ENCODE results near the gene SLC27A5. TPM values are rescaled to one million over a fixed set of nuclear protein-coding genes. Genes with fewer than 3 reads are reported as not detected.
A peak's percentile ranks its signal among the peaks of the same experiment; 100 is the strongest.

The SLC27A5 gene
- total and polyA plus RNA-seq, 2 donors (not counting 3 experiments of a cell fraction or from before 2014, with no cell fraction given): 7.1 to 16.0 TPM

DNA sequence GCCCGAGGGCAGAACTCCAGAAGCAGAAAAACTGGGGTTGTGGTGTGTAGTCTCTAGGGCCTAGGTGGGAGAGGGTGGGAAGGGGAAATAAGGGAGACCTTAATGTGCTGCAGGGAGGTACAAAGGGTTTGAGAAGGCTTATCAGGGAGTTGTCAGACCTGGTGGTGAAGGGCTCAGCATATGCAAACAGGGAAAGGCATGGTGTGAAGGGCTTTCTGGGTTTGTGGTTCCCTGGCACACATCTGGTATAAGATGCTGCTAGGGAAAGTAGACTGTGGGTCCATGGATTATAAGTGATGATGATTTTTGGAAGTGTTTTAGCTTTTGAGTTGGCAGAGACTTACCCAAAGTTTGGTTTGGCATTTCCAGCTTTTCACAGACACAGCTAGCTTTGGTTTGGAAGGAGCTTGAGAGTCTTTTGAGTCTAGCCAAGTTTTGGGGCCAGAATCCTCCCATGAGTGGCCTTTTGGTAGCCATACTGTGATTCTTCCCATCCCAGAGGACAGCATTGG, 34.3 kb upstream of the SLC27A5 start:
- H3K27me3 ChIP-seq (ENCODE audit: control insufficient read depth in 2 of 2, insufficient read depth in 2 of 2, low read length in 2 of 2): peaks cover 0 to 2% of the 10 kb centered on the region in 2 experiments
- peaks cover 8 to 37% of the 10 kb centered on the region in 2 experiments for H3K36me3 ChIP-seq (ENCODE audit: control insufficient read depth in 2 of 2, extremely low read depth in 1 of 2, insufficient read depth in 2 of 2, low read length in 2 of 2)
- no peaks in the 10 kb centered on the region for H3K9me3 ChIP-seq (replicated peaks; ENCODE audit: control insufficient read depth, insufficient read depth, low read length)
- dilution Hi-C loops (cut with MboI; ENCODE audit: extremely low pct_ligation_motif_present, low sequenced_read_pairs) (no loop called here), intact Hi-C loops (cut with micrococcal nuclease) (no loop called here)
- ChIA-PET CTCF (interaction anchor here (1.2 to 2.2 kb wide), 3 partner anchors 8 to 35 kb away, joined by 3 to 15 read pairs (median 9); partner anchors contain the start of genes CHMP2A and ZBTB45), POLR2A (interaction anchor here (0.6 to 1.8 kb wide), 2 partner anchors 12 to 26 kb away, joined by 6 read pairs; partner anchors contain the start of gene ZBTB45)
- TF ChIP-seq JUN (IDR thresholded peaks at IDR 0.05; ENCODE audit: borderline replicate concordance, insufficient read depth, insufficient read length, low read depth) (no peak), POLR2A (IDR thresholded peaks at IDR 0.05; ENCODE audit: low read depth, low read length) (no peak), FOS (IDR thresholded peaks at IDR 0.05; ENCODE audit: borderline replicate concordance, insufficient read depth, low read length) (no peak), GATA2 (IDR thresholded peaks at IDR 0.05; ENCODE audit: insufficient read depth, insufficient read length, low read depth, low read length) (no peak), EZH2 (IDR thresholded peaks at IDR 0.05; ENCODE audit: borderline replicate concordance, low read depth, low read length, severe bottlenecking) (no peak), MYC (IDR thresholded peaks at IDR 0.05; ENCODE audit: low read depth, low read length) (no peak), POLR2AphosphoS5 (IDR thresholded peaks at IDR 0.05; ENCODE audit: insufficient read depth, low read depth, low read length) (no peak)
- TF ChIP-seq, protein P1, sequence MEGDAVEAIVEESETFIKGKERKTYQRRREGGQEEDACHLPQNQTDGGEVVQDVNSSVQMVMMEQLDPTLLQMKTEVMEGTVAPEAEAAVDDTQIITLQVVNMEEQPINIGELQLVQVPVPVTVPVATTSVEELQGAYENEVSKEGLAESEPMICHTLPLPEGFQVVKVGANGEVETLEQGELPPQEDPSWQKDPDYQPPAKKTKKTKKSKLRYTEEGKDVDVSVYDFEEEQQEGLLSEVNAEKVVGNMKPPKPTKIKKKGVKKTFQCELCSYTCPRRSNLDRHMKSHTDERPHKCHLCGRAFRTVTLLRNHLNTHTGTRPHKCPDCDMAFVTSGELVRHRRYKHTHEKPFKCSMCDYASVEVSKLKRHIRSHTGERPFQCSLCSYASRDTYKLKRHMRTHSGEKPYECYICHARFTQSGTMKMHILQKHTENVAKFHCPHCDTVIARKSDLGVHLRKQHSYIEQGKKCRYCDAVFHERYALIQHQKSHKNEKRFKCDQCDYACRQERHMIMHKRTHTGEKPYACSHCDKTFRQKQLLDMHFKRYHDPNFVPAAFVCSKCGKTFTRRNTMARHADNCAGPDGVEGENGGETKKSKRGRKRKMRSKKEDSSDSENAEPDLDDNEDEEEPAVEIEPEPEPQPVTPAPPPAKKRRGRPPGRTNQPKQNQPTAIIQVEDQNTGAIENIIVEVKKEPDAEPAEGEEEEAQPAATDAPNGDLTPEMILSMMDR (IDR thresholded peaks at IDR 0.05; ENCODE audit: extremely low read depth in 1 of 2, insufficient read depth in 1 of 2, low read depth in 1 of 2, low read length in 2 of 2): no peak
- TF ChIP-seq, protein P2, sequence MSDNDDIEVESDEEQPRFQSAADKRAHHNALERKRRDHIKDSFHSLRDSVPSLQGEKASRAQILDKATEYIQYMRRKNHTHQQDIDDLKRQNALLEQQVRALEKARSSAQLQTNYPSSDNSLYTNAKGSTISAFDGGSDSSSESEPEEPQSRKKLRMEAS (IDR thresholded peaks at IDR 0.05; ENCODE audit: insufficient read depth, insufficient read length): no peak
- H3K4me3 ChIP-seq (replicated peaks in 1 of 3; ENCODE audit: insufficient read depth in 1 of 3, low read depth in 1 of 3, low read length in 3 of 3): peak overlapping the region; percentile 82 to 94 (median 85)
- peak overlapping the region; percentile 71 for H3K9ac ChIP-seq (replicated peaks; ENCODE audit: extremely low read depth, insufficient read depth, low read length)
- DNase-seq (ENCODE audit: low read depth, low spot score): no peak
- peaks cover 50% of the 10 kb centered on the region for H3K79me2 ChIP-seq (ENCODE audit: control insufficient read depth, insufficient read depth, low read length)
- no peak overlapping the region for H2AFZ ChIP-seq (ENCODE audit: low read depth, low read length)
- H3K4me1 ChIP-seq (ENCODE audit: control insufficient read depth, extremely low read depth, insufficient read depth, low read length): peaks cover 15% of the 10 kb centered on the region
- peak overlapping the region; percentile 44 for H3K4me2 ChIP-seq (ENCODE audit: insufficient read depth, low read length)
- H3K27ac ChIP-seq (ENCODE audit: insufficient read depth, low read depth, low read length): no peak overlapping the region
- no TSS peak for BruUV-seq (replicated peaks)
- H4K20me1 ChIP-seq (replicated peaks; ENCODE audit: control insufficient read depth, extremely low read depth, insufficient read depth, low read length): peaks cover 4% of the 10 kb centered on the region
- no peak for FAIRE-seq
- H3K9me1 ChIP-seq (replicated peaks; ENCODE audit: control insufficient read depth, extremely low read depth, insufficient read depth, low read length): no peaks in the 10 kb centered on the region

All from endothelial cell of umbilical vein (primary cell).